Peyer's patch (tissue), 4 donors: ENCODE data around the gene TTC9. TPM values are rescaled to one million over a fixed set of nuclear protein-coding genes. Genes with fewer than 3 reads are reported as not detected.
A peak's percentile ranks its signal among the peaks of the same experiment; 100 is the strongest.

Experiments used
- DNase-seq, 3 donors: peaks; one replicate each; pipeline ENCODE4 v3.0.0-alpha.2; 2017 to 2019
- H3K27ac ChIP-seq, 4 donors: fragments of 200-600 bp; sonication (generic); one replicate each; pipeline ENCODE4 v1.5.1; 2016 to 2019
- H3K27me3 ChIP-seq, 2 donors: fragments of 200-600 bp; sonication (generic); one replicate each; pipeline ENCODE4 v1.5.1; 2019
- H3K36me3 ChIP-seq, 3 donors: fragments of 200-600 bp; sonication (generic); one replicate each; pipeline ENCODE4 v1.5.1; 2016 to 2019
- H3K4me1 ChIP-seq, 4 donors: fragments of 200-600 bp; sonication (generic); one replicate each; pipeline ENCODE4 v1.5.1; 2016 to 2019
- H3K4me3 ChIP-seq, 4 donors: fragments of 200-600 bp; sonication (generic); 1 replicate in 3 of 4; 2 replicates in 1 of 4; pipeline ENCODE4 v1.5.1; 2016 to 2019; ENCODE audit warnings: mild to moderate bottlenecking in 1 of 4
- H3K9me3 ChIP-seq, 4 donors: fragments of 200-600 bp; sonication (generic); one replicate each; pipeline ENCODE4 v1.5.1; 2016 to 2019; ENCODE audit warnings: mild to moderate bottlenecking in 1 of 4
- POLR2A ChIP-seq, 2 donors: fragments of 450-650 bp; IDR thresholded peaks; one replicate each; pipeline ENCODE4 v1.5.1; 2017; ENCODE audit warnings: antibody characterized with exemption in 2 of 2, mild to moderate bottlenecking in 2 of 2, moderate library complexity in 2 of 2
- total RNA-seq, 4 donors: library from RNA; depleted of rRNA; stranded (reverse); fragments of >200 nt; gene quantifications; one replicate each; pipeline ENCODE4 v1.1.0, GENCODE V29; 2016
- TF ChIP-seq, protein P1 (sequence below), 6 experiments: fragments of 450-650 bp in 4 of 6; fragments of 200-600 bp in 2 of 6; sonication (generic) in 1 of 6; IDR thresholded peaks; one replicate each; pipeline ENCODE4 v1.5.1; 2017 to 2019; ENCODE audit warnings: antibody characterized with exemption in 6 of 6, mild to moderate bottlenecking in 3 of 6, moderate library complexity in 1 of 6

The TTC9 gene
- total RNA-seq, 4 donors from 2014 or later = 0.35 to 0.83 (median 0.46) TPM

DNA sequence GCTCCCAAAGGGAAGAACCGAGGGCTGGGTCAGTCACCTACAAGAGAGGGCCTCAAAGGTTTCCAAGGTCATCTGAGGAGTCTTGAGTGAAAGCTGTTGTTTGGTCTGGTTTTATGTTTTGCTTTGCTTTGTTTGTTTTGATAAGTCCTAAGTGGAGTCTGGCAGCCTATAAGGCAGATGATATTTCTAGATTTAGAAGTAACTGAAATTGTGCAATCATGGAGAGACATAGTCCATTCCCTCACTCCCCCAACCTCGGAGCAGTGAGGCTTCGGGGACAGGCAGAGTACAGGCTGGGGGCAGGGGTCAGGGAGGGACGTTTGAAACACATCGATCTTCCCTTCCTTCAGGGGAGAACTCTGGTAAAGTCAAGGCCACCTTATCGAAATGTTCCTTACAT, 42.3 kb downstream of the TTC9 start:
- H3K4me3 ChIP-seq = no peak overlapping the region
- no peaks in the 10 kb centered on the region for H3K36me3 ChIP-seq
- H3K27me3 ChIP-seq = no peaks in the 10 kb centered on the region
- no peak for TF ChIP-seq POLR2A (IDR thresholded peaks at IDR 0.05)
- TF ChIP-seq, protein P1, sequence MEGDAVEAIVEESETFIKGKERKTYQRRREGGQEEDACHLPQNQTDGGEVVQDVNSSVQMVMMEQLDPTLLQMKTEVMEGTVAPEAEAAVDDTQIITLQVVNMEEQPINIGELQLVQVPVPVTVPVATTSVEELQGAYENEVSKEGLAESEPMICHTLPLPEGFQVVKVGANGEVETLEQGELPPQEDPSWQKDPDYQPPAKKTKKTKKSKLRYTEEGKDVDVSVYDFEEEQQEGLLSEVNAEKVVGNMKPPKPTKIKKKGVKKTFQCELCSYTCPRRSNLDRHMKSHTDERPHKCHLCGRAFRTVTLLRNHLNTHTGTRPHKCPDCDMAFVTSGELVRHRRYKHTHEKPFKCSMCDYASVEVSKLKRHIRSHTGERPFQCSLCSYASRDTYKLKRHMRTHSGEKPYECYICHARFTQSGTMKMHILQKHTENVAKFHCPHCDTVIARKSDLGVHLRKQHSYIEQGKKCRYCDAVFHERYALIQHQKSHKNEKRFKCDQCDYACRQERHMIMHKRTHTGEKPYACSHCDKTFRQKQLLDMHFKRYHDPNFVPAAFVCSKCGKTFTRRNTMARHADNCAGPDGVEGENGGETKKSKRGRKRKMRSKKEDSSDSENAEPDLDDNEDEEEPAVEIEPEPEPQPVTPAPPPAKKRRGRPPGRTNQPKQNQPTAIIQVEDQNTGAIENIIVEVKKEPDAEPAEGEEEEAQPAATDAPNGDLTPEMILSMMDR (IDR thresholded peaks at IDR 0.05) = no peak
- no peak for DNase-seq
- H3K9me3 ChIP-seq = no peaks in the 10 kb centered on the region
- H3K4me1 ChIP-seq = no peaks in the 10 kb centered on the region
- no peak overlapping the region for H3K27ac ChIP-seq

- Histone ChIP-seq H3K36me3 (no peaks in the 10 kb centered on the region), H3K27me3 (no peaks in the 10 kb centered on the region), H3K27ac (no peak overlapping the region), H3K9me3 (no peaks in the 10 kb centered on the region), H3K4me1 (no peaks in the 10 kb centered on the region), H3K4me3 (no peak overlapping the region)
- TF ChIP-seq, protein P1 (IDR thresholded peaks at IDR 0.05) = no peak
- TF ChIP-seq POLR2A (IDR thresholded peaks at IDR 0.05) = no peak
- no peak for DNase-seq
Observed at GRCh38 chr14:70685474-70686197, 43.9 kb downstream of the TTC9 start.

GRCh38 chr14:70692210-70692609, 50.5 kb downstream of the TTC9 start:
- Histone ChIP-seq H3K36me3 (no peaks in the 10 kb centered on the region), H3K4me1 (no peaks in the 10 kb centered on the region), H3K4me3 (no peak overlapping the region), H3K27ac (no peak overlapping the region), H3K9me3 (no peaks in the 10 kb centered on the region), H3K27me3 (no peaks in the 10 kb centered on the region)
- peak in 1 of 3 donors; percentile 48 for DNase-seq
- TF ChIP-seq, protein P1 (IDR thresholded peaks at IDR 0.05) = no peak
- TF ChIP-seq POLR2A (IDR thresholded peaks at IDR 0.05) = no peak

GRCh38 chr14:70696026-70696425, 54.3 kb downstream of the TTC9 start:
- Histone ChIP-seq H3K27me3 (no peaks in the 10 kb centered on the region), H3K4me1 (no peaks in the 10 kb centered on the region), H3K4me3 (no peak overlapping the region), H3K27ac (no peak overlapping the region), H3K9me3 (no peaks in the 10 kb centered on the region), H3K36me3 (no peaks in the 10 kb centered on the region)
- TF ChIP-seq, protein P1 (IDR thresholded peaks at IDR 0.05) = no peak
- TF ChIP-seq POLR2A (IDR thresholded peaks at IDR 0.05) = no peak
- DNase-seq = no peak

DNA sequence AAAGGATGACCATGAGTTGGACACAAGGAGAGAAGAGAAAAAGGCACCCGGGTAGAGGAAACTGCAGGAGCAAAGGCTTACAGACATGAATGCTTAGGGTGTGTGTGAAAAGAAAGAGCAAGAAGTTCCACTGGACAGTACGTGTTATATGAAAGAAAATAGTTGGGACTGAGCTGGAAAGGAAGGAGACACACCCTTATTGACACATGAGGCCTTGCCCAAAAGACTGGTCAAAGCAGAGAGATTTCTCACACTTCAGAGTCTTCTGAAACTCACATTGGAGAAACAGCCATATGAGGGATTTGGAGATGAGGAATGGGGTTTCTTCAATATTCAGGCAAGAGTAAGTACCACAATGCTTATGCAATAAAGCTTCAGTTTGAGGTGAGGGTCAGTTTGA, 56.0 kb downstream of the TTC9 start:
- Histone ChIP-seq H3K4me1 (no peaks in the 10 kb centered on the region), H3K4me3 (no peak overlapping the region), H3K27ac (no peak overlapping the region), H3K27me3 (no peaks in the 10 kb centered on the region), H3K9me3 (no peaks in the 10 kb centered on the region), H3K36me3 (no peaks in the 10 kb centered on the region)
- no peak for DNase-seq
- no peak for TF ChIP-seq POLR2A (IDR thresholded peaks at IDR 0.05)
- TF ChIP-seq, protein P1 (IDR thresholded peaks at IDR 0.05) = no peak
